HEK293 (cell line): ENCODE data around the gene PROB1.
"Not testable (repeated sequence)": the region's sequence is repeated elsewhere in the genome, so short reads cannot be mapped to it uniquely, and the experiment has no call there.

Source experiments
- CTCF ChIA-PET: fragments of 350-600 bp; formaldehyde crosslinking; extraction: SDS; loops from one replicate; lab custom pipeline; 2021; ENCODE audit warnings: antibody characterized with exemption; lab: Yijun Ruan, JAX
- POLR2A ChIA-PET: fragments of 300-600 bp; formaldehyde crosslinking; extraction: SDS; loops from one replicate; lab custom pipeline; 2020; ENCODE audit warnings: antibody characterized with exemption, inconsistent platforms; lab: Yijun Ruan, JAX
- H3K27ac ChIP-seq: fragments of 200-500 bp; sonication (Bioruptor generic); 2 replicates; pipeline ENCODE4 v1.5.1; 2014; ENCODE audit warnings: low read depth, low read length, control low read depth, inconsistent platforms; ENCODE audit errors: extremely low read depth
- H3K36me3 ChIP-seq, 2 experiments: fragments of 200-500 bp in 1 of 2; sonication (Bioruptor generic) in 1 of 2; 1 replicate in 1 of 2; 2 replicates in 1 of 2; pipeline ENCODE4 v1.5.1; 2014 to 2017; ENCODE audit warnings: inconsistent platforms in 2 of 2, low read length in 2 of 2; ENCODE audit not compliant: control insufficient read depth in 2 of 2, insufficient read depth in 1 of 2
- H3K4me1 ChIP-seq: fragments of 200-500 bp; sonication (Bioruptor generic); 2 replicates; pipeline ENCODE4 v1.5.1; 2014; ENCODE audit warnings: mild to moderate bottlenecking, low read length, inconsistent platforms; ENCODE audit not compliant: control insufficient read depth, insufficient read depth
- H3K4me3 ChIP-seq: 2 replicates; pipeline ENCODE4 v1.5.1; 2011; ENCODE audit warnings: low read depth, mild to moderate bottlenecking, control low read depth, low read length, moderate library complexity
- H3K9me3 ChIP-seq: fragments of 200-500 bp; sonication (Bioruptor generic); 2 replicates; pipeline ENCODE4 v1.5.1; 2014; ENCODE audit warnings: low read depth, low read length, inconsistent platforms; ENCODE audit not compliant: control insufficient read depth, insufficient read depth
- GLI4 ChIP-seq: fragments of 450-650 bp; formaldehyde crosslinking; IDR thresholded peaks from 2 replicates; pipeline ENCODE4 v1.5.1; 2016; ENCODE audit warnings: missing biosample characterization, missing genetic modification characterization
- PRDM10 ChIP-seq: fragments of 450-650 bp; formaldehyde crosslinking; IDR thresholded peaks from 2 replicates; pipeline ENCODE4 v1.5.1; 2016; ENCODE audit warnings: missing biosample characterization, missing genetic modification characterization
- ZBTB6 ChIP-seq: fragments of 450-650 bp; formaldehyde crosslinking; IDR thresholded peaks from 2 replicates; pipeline ENCODE4 v1.5.1; 2017; ENCODE audit warnings: missing biosample characterization, missing genetic modification characterization
- ZNF138 ChIP-seq: fragments of 450-650 bp; formaldehyde crosslinking; IDR thresholded peaks from 2 replicates; pipeline ENCODE4 v1.5.1; 2016; ENCODE audit warnings: missing biosample characterization, missing genetic modification characterization, borderline replicate concordance
- ZNF362 ChIP-seq: fragments of 450-650 bp; formaldehyde crosslinking; IDR thresholded peaks from 2 replicates; pipeline ENCODE4 v1.5.1; 2016; ENCODE audit warnings: missing biosample characterization, missing genetic modification characterization
- ZNF391 ChIP-seq: fragments of 450-650 bp; formaldehyde crosslinking; IDR thresholded peaks from 2 replicates; pipeline ENCODE4 v1.5.1; 2016; ENCODE audit warnings: low read depth, missing biosample characterization, missing genetic modification characterization, borderline replicate concordance
- ZNF621 ChIP-seq: fragments of 450-650 bp; formaldehyde crosslinking; IDR thresholded peaks from 2 replicates; pipeline ENCODE4 v1.5.1; 2017; ENCODE audit warnings: missing biosample characterization, missing genetic modification characterization
- ZNF768 ChIP-seq: fragments of 450-650 bp; formaldehyde crosslinking; IDR thresholded peaks from 2 replicates; pipeline ENCODE4 v1.5.1; 2018; ENCODE audit warnings: missing biosample characterization, mild to moderate bottlenecking, missing genetic modification characterization
- ZSCAN5A ChIP-seq: fragments of 450-650 bp; formaldehyde crosslinking; IDR thresholded peaks from 2 replicates; pipeline ENCODE4 v1.5.1; 2016; ENCODE audit warnings: missing biosample characterization, missing genetic modification characterization

PROB1 gene

GRCh38 chr5:139394654-139395566, at the start of gene PROB1:
Gene PROB1, minus strand, starts transcription at chr5:139395104. Its CDS starts 23 bp downstream, at chr5:139395081.
- H3K36me3 ChIP-seq: peaks cover 0 to 4% of the 10 kb centered on the region in 2 experiments; a peak in 2 of 3 replicates
- no peak within 1 kb of the TSS for H3K4me3 ChIP-seq
- CTCF ChIA-PET: interaction anchor here (0.6 to 0.7 kb wide), 2 partner anchors 126 to 148 kb away, joined by 3 to 4 read pairs; no protein-coding TSS in a partner anchor
- no peaks in the 10 kb centered on the region for H3K9me3 ChIP-seq
- no peaks in the 10 kb centered on the region; the same call in 1 of the 2 replicates for H3K4me1 ChIP-seq
- POLR2A ChIA-PET: interaction anchor here (0.6 kb wide), 1 partner anchor 1945 kb away, joined by 6 read pairs; no protein-coding TSS in a partner anchor
- H3K27ac ChIP-seq: no peak within 1 kb of the TSS
- TF ChIP-seq ZSCAN5A (tag by site-specific recombination) (no peak), ZNF621 (tag by site-specific recombination) (no peak), ZBTB6 (tag by site-specific recombination) (peak; percentile 54; the same call in 1 of the 2 replicates)

GRCh38 chr5:139443831-139444453, 49.0 kb upstream of the PROB1 start:
- H3K36me3 ChIP-seq: no peaks in the 10 kb centered on the region
- no peaks in the 10 kb centered on the region for H3K4me1 ChIP-seq
- no peak overlapping the region for H3K4me3 ChIP-seq
- H3K9me3 ChIP-seq: no peaks in the 10 kb centered on the region
- CTCF ChIA-PET: interaction anchor here (1.2 to 1.4 kb wide), 2 partner anchors 41 to 70 kb away, joined by 3 read pairs; no protein-coding TSS in a partner anchor
- POLR2A ChIA-PET: no interaction called here
- TF ChIP-seq ZNF391 (tag by site-specific recombination) (no peak), ZNF768 (tag by site-specific recombination) (no peak), ZNF362 (no peak), PRDM10 (tag by site-specific recombination) (no peak), GLI4 (tag by site-specific recombination) (no peak), ZNF138 (tag by site-specific recombination) (no peak)
- no peak overlapping the region for H3K27ac ChIP-seq

GRCh38 chr5:139440416-139440815, 45.5 kb upstream of the PROB1 start:
- H3K36me3 ChIP-seq: peaks cover 14% of the 10 kb centered on the region in 2 experiments; a peak in 2 of 3 replicates
- POLR2A ChIA-PET: interaction anchor here (1.2 to 1.9 kb wide), 3 partner anchors 10 to 34 kb away, joined by 4 to 11 read pairs (median 5); no protein-coding TSS in a partner anchor
- H3K4me1 ChIP-seq, H3K4me3 ChIP-seq, H3K9me3 ChIP-seq, H3K27ac ChIP-seq: not testable (repeated sequence)
- CTCF ChIA-PET: interaction anchor here (0.7 to 4.2 kb wide), 3 partner anchors 17 to 77 kb away, joined by 3 to 28 read pairs (median 4); no protein-coding TSS in a partner anchor
